Chondrocyte (in vitro differentiated cells): ENCODE measurements around the gene GLYATL3. TPM values are rescaled to one million over a fixed set of nuclear protein-coding genes. Genes with fewer than 3 reads are reported as not detected.
"Not testable (repeated sequence)": the region's sequence is repeated elsewhere in the genome, so short reads cannot be mapped to it uniquely, and the experiment has no call there.

Experiments
- DNase-seq: peaks from one replicate; pipeline ENCODE4 v3.0.0; 2021; ENCODE audit warnings: mixed read lengths, low spot score
- H3K27ac Mint-ChIP-seq: one replicate; pipeline ENCODE4 v1.8.0; 2021; ENCODE audit warnings: mild to moderate bottlenecking, moderate library complexity, mixed read lengths; ENCODE audit not compliant: unreplicated experiment
- H3K27me3 Mint-ChIP-seq: 2 replicates; pipeline ENCODE4 v1.8.0; 2021; ENCODE audit warnings: low read depth, mixed read lengths
- H3K36me3 Mint-ChIP-seq: 2 replicates; pipeline ENCODE4 v1.8.0; 2021; ENCODE audit warnings: low read depth, mixed read lengths
- H3K4me1 Mint-ChIP-seq: 2 replicates; pipeline ENCODE4 v1.8.0; 2021; ENCODE audit warnings: low read depth, mild to moderate bottlenecking, mixed read lengths
- H3K4me3 Mint-ChIP-seq: one replicate; pipeline ENCODE4 v1.8.0; 2021; ENCODE audit warnings: mild to moderate bottlenecking, moderate library complexity, mixed read lengths; ENCODE audit not compliant: unreplicated experiment
- H3K9me3 Mint-ChIP-seq: 2 replicates; pipeline ENCODE4 v1.8.0; 2021; ENCODE audit warnings: low read depth, mixed read lengths
- total RNA-seq: library from RNA; stranded (reverse); gene quantifications from 3 replicates; pipeline ENCODE4 v1.2.1, GENCODE V29; 2021
- TF ChIP-seq, protein P1 (sequence below): fragments of 200-600 bp; sonication (generic); IDR thresholded peaks from 2 replicates; pipeline ENCODE4 v1.5.0; 2021; ENCODE audit warnings: antibody characterized with exemption, mild to moderate bottlenecking, moderate library complexity

Gene GLYATL3
- total RNA-seq, 1 donor from 2014 or later = not detected

DNA sequence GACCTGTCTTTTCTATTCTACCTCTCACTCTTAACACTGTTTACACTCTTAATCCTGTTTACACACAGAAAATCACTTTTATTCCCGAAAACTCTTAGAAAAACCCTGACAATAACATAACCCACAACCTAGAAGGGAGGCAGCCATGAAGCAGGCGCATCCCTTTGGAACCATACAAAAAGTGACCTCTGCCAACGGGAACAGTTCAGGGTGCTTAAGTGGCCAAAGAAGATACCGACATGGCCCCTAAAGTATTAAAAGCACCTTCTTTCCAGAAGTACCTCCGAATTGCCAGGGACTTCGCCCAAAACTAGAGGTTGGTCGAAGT, 37.2 kb upstream of the GLYATL3 start:
- no peaks in the 10 kb centered on the region for H3K9me3 Mint-ChIP-seq
- peak overlapping the region; percentile 96 for H3K4me3 Mint-ChIP-seq
- TF ChIP-seq, protein P1, sequence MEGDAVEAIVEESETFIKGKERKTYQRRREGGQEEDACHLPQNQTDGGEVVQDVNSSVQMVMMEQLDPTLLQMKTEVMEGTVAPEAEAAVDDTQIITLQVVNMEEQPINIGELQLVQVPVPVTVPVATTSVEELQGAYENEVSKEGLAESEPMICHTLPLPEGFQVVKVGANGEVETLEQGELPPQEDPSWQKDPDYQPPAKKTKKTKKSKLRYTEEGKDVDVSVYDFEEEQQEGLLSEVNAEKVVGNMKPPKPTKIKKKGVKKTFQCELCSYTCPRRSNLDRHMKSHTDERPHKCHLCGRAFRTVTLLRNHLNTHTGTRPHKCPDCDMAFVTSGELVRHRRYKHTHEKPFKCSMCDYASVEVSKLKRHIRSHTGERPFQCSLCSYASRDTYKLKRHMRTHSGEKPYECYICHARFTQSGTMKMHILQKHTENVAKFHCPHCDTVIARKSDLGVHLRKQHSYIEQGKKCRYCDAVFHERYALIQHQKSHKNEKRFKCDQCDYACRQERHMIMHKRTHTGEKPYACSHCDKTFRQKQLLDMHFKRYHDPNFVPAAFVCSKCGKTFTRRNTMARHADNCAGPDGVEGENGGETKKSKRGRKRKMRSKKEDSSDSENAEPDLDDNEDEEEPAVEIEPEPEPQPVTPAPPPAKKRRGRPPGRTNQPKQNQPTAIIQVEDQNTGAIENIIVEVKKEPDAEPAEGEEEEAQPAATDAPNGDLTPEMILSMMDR = no peak
- no peaks in the 10 kb centered on the region for H3K36me3 Mint-ChIP-seq
- peak overlapping the region; percentile 93 for H3K27ac Mint-ChIP-seq
- no peaks in the 10 kb centered on the region for H3K27me3 Mint-ChIP-seq
- no peak for DNase-seq
- peaks cover 26% of the 10 kb centered on the region for H3K4me1 Mint-ChIP-seq

DNA sequence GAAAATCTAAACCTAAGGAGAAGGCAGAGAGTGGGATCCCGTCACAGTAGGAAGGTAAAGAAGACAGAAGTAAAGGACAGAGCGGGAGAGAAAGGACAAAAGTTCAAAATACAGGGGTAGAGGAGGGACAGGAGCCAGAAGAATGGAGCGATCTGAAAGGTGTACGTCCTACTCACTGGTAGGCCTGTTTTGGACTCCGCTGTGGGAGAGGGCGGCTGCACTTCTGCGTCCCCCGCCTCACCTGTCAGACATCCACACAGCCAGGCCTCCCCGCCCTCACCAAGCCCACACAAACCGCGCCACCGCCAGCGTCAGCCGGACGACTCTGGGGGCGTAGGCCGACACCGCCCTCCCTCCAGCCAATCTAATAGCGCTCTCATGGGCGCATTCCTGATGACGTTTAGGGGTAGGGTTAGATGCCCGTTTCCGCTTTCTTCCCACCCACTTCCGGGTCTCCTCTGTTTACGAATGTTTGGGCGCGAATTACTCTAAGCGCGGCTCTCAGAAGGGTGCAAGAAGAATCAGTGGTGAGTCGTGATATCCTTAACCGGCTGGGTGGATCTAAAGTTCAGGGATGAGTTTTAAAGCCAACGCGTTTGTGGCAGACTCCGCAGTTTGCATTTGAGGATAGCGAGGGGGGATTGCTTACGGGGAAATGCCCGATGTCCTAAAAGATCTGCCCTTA, 36.7 kb upstream of the GLYATL3 start, which contains the start of the genes CENPQ and MMUT:
Gene CENPQ, plus strand, starts transcription at position 444 of the 685 bp plus-strand sequence. CDS start 6,807 bp downstream, outside the sequence.
Gene MMUT, minus strand, starts transcription at position 327 of the 685 bp plus-strand sequence. CDS start 3,787 bp downstream, outside the sequence.
- H3K27me3 Mint-ChIP-seq = no peaks in the 10 kb centered on the region
- peak within 1 kb of the TSS; percentile 96 for H3K4me3 Mint-ChIP-seq
- H3K36me3 Mint-ChIP-seq = no peaks in the 10 kb centered on the region
- peak within 1 kb of the TSS; percentile 93 for H3K27ac Mint-ChIP-seq
- TF ChIP-seq, protein P1 = no peak
- no peaks in the 10 kb centered on the region for H3K9me3 Mint-ChIP-seq
- peaks cover 26% of the 10 kb centered on the region for H3K4me1 Mint-ChIP-seq
- DNase-seq = peak; percentile 95

DNA sequence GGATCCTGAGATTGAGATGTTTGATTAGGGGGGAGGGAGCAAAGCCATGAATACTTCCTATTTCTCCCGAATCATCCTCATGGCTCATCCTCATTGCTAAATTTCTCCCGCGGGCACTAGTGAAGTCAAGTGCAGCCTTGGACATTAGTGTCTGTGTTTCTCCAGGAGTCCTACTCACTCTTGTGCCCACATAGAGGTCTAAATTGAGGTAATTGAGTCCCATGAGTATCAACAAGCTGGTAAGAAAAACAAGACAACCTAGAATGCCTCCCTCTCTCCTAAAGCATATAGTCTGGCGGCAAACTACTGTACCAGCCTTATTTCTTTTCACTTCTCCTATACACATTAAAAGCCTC, 36.1 kb upstream of the GLYATL3 start:
- H3K9me3 Mint-ChIP-seq = no peaks in the 10 kb centered on the region
- no peaks in the 10 kb centered on the region for H3K27me3 Mint-ChIP-seq
- no peaks in the 10 kb centered on the region for H3K36me3 Mint-ChIP-seq
- TF ChIP-seq, protein P1 = no peak
- H3K27ac Mint-ChIP-seq = peak overlapping the region; percentile 93
- peak overlapping the region; percentile 96 for H3K4me3 Mint-ChIP-seq
- H3K4me1 Mint-ChIP-seq = peaks cover 26% of the 10 kb centered on the region
- DNase-seq = no peak

DNA sequence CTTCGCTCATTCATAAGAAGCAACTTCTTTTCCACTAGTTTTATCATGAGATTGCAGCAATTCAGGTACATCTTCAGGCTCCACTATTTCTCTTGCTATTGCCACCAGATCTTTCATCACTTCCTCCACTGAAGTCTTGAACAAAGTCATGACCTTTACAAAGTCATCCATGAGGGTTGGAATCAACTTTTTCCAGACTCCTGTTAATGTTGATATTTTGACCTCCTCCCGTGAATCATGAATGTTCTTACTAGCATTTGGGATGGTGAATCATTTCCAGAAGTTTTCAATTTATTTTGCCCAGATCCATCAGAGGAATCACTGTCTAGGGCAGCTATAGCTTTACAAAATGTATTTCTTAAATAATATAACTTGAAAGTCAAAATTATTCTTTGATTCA, 35.0 kb upstream of the GLYATL3 start:
- no peaks in the 10 kb centered on the region for H3K36me3 Mint-ChIP-seq
- DNase-seq = no peak
- H3K27ac Mint-ChIP-seq = no peak overlapping the region
- TF ChIP-seq, protein P1 = no peak
- no peaks in the 10 kb centered on the region for H3K9me3 Mint-ChIP-seq
- no peak overlapping the region for H3K4me3 Mint-ChIP-seq
- H3K27me3 Mint-ChIP-seq = no peaks in the 10 kb centered on the region
- peaks cover 26% of the 10 kb centered on the region for H3K4me1 Mint-ChIP-seq

DNA sequence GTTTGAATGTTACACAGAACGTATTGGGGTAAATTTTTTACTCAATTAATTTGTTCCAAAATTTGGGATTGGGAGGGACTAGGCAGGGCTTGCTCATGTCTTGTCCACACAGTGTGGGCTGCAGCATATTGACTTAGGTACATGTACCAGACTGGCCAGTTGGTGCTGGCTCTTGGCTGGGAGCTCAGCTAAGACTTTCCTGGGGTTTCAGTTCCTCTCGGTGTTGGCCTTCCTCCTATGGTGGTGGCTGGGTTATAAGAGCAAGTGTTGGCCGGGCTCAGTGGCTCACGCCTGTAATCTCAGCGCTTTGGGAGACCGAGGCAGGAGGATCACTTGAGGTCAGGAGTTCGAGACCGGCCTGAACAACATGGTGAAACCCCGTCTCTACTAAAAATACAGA, 31.7 kb upstream of the GLYATL3 start:
- H3K4me3 Mint-ChIP-seq = no peak overlapping the region
- TF ChIP-seq, protein P1 = no peak
- no peak overlapping the region for H3K27ac Mint-ChIP-seq

DNA sequence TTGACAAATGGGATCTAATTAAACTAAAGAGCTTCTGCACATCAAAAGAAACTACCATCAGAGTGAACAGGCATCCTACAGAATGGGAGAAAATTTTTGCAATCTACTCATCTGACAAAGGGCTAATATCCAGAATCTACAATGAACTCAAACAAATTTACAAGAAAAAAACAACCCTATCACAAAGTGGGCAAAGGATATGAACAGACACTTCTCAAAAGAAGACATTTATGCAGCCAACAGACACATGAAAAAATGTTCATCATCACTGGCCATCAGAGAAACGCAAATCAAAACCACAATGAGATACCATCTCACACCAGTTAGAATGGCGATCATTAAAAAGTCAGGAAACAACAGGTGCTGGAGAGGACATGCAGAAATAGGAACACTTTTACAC, 23.2 kb upstream of the GLYATL3 start:
- peaks cover 16% of the 10 kb centered on the region for H3K36me3 Mint-ChIP-seq
- H3K9me3 Mint-ChIP-seq, DNase-seq, H3K27ac Mint-ChIP-seq, H3K4me1 Mint-ChIP-seq, H3K27me3 Mint-ChIP-seq, H3K4me3 Mint-ChIP-seq: not testable (repeated sequence)

More for the DNA sequence above, 31.7 kb upstream of the GLYATL3 start:
- Mint-ChIP-seq H3K36me3 (peaks cover under 1% of the 10 kb centered on the region), H3K4me1 (peaks cover 10% of the 10 kb centered on the region), H3K27me3 (no peaks in the 10 kb centered on the region), H3K9me3 (no peaks in the 10 kb centered on the region)
- no peak for DNase-seq
